HepG2 (cell line): Measurements from ENCODE around the gene RBM26. TPM values are rescaled to one million over a fixed set of nuclear protein-coding genes. Genes with fewer than 3 reads are reported as not detected.

Experiments
- ATAC-seq: fragments of 200-7000 bp; cut with Tn5 transposase; 3 replicates; pipeline ENCODE4 v1.9.1; 2020; ENCODE audit warnings: mild to moderate bottlenecking, moderate library complexity
- BruUV-seq: library from RNA; stranded (reverse); fragments of 400-500 nt; replicated peaks from 2 replicates; lab custom pipeline; 2021; lab: Mats Ljungman, UMichigan
- CTCF ChIA-PET: fragments of 300-600 bp; formaldehyde crosslinking; extraction: SDS; loops from one replicate; lab custom pipeline; 2021; ENCODE audit warnings: low total read pairs, inconsistent platforms, low intra/inter-chr PET ratio; lab: Yijun Ruan, JAX
- POLR2A ChIA-PET: fragments of 350-600 bp; sonication (Branson Sonifier 250); formaldehyde crosslinking; loops from one replicate; lab custom pipeline; 2020; ENCODE audit warnings: antibody characterized with exemption, inconsistent platforms; lab: Yijun Ruan, JAX
- DNase-seq: peaks from one replicate; pipeline ENCODE4 v3.0.0-alpha.2; 2015; ENCODE audit warnings: low spot score
- FAIRE-seq: peaks from 3 replicates; lab custom pipeline; 2011; peaks lifted over from hg19 to GRCh38; lab: Jason Lieb, UNC
- H2AFZ ChIP-seq: one replicate; pipeline ENCODE4 v1.6.1; 2011; ENCODE audit warnings: low read length, inconsistent platforms
- H3K27ac ChIP-seq: fragments of 300-600 bp; 3 replicates; pipeline ENCODE4 v1.8.0; 2011; ENCODE audit warnings: mixed run types, mild to moderate bottlenecking, mixed read lengths, low read length, inconsistent platforms; ENCODE audit not compliant: insufficient read depth; ENCODE audit errors: extremely low read length
- H3K27me3 ChIP-seq, 2 experiments: fragments of 200-600 bp in 1 of 2; 2 replicates in 1 of 2; 3 replicates in 1 of 2; pipeline versions ENCODE4 v1.6.0 to v1.8.0; 2011; ENCODE audit warnings: low read length in 2 of 2, mild to moderate bottlenecking in 2 of 2, moderate library complexity in 2 of 2, inconsistent platforms in 1 of 2; ENCODE audit not compliant: insufficient read depth in 2 of 2, control insufficient read depth in 1 of 2
- H3K36me3 ChIP-seq, 2 experiments: fragments of 200-600 bp in 1 of 2; replicated peaks in 1 of 2; 2 replicates in 1 of 2; 3 replicates in 1 of 2; pipeline versions ENCODE4 v1.5.1 to v1.8.0; 2011; ENCODE audit warnings: low read length in 2 of 2, inconsistent platforms in 1 of 2; ENCODE audit not compliant: insufficient read depth in 2 of 2, control insufficient read depth in 1 of 2
- H3K4me1 ChIP-seq: 2 replicates; pipeline ENCODE4 v1.5.1; 2012; ENCODE audit warnings: low read length, inconsistent platforms; ENCODE audit not compliant: insufficient read depth
- H3K4me2 ChIP-seq: 2 replicates; pipeline ENCODE4 v1.6.0; 2011; ENCODE audit warnings: low read depth, low read length, inconsistent platforms
- H3K4me3 ChIP-seq, 3 experiments: fragments of 200-600 bp in 1 of 3; sonication (generic), shearing (Covaris generic) in 1 of 3; replicated peaks in 1 of 3; 2 replicates each; pipeline ENCODE4 v1.5.1; 2011 to 2016; ENCODE audit warnings: low read length in 3 of 3, inconsistent platforms in 2 of 3, low read depth in 2 of 3, mild to moderate bottlenecking in 2 of 3, control low read depth in 1 of 3, mixed read lengths in 1 of 3; ENCODE audit not compliant: insufficient read depth in 1 of 3
- H3K79me2 ChIP-seq: one replicate; pipeline ENCODE4 v1.6.1; 2011; ENCODE audit warnings: low read length, inconsistent platforms; ENCODE audit not compliant: insufficient read depth
- H3K9ac ChIP-seq: 2 replicates; pipeline ENCODE4 v1.6.0; 2011; ENCODE audit warnings: mild to moderate bottlenecking, low read depth, low read length, inconsistent platforms; ENCODE audit not compliant: insufficient read depth
- H3K9me3 ChIP-seq: 2 replicates; pipeline ENCODE4 v1.5.1; 2012; ENCODE audit warnings: mild to moderate bottlenecking, low read length
- H4K20me1 ChIP-seq: 2 replicates; pipeline ENCODE4 v1.6.0; 2011; ENCODE audit warnings: inconsistent platforms, mild to moderate bottlenecking, low read length, moderate library complexity; ENCODE audit not compliant: insufficient read depth
- CEBPB ChIP-seq: IDR thresholded peaks from 2 replicates; pipeline ENCODE4 v1.6.1; 2011; ENCODE audit warnings: low read depth, low read length, improper control_type of control experiment, borderline replicate concordance
- CEBPG ChIP-seq: IDR thresholded peaks from 2 replicates; pipeline ENCODE4 v1.6.1; 2016
- DMAP1 ChIP-seq: IDR thresholded peaks from 2 replicates; pipeline ENCODE4 v1.6.1; 2016
- FOSL2 ChIP-seq: sonication (generic); formaldehyde crosslinking; IDR thresholded peaks from 2 replicates; pipeline ENCODE4 v1.4.0; 2020; ENCODE audit warnings: missing genetic modification reagents
- GATAD2A ChIP-seq: IDR thresholded peaks from 2 replicates; pipeline ENCODE4 v1.6.1; 2016
- HNF4A ChIP-seq: sonication (generic); formaldehyde crosslinking; IDR thresholded peaks from 2 replicates; pipeline ENCODE4 v1.4.0; 2020; ENCODE audit warnings: missing genetic modification reagents
- HNF4G ChIP-seq, 2 experiments: sonication (generic) in 1 of 2; formaldehyde crosslinking in 1 of 2; IDR thresholded peaks; 2 replicates each; pipeline versions ENCODE4 v1.4.0 to v1.6.1; 2011 to 2020; ENCODE audit warnings: borderline replicate concordance in 2 of 2, low read depth in 2 of 2, mild to moderate bottlenecking in 2 of 2, low read length in 1 of 2, missing genetic modification reagents in 1 of 2, moderate library complexity in 1 of 2
- LCORL ChIP-seq, 2 experiments: fragments of 450-650 bp in 1 of 2; sonication (generic) in 1 of 2; formaldehyde crosslinking in 1 of 2; IDR thresholded peaks; 2 replicates each; pipeline versions ENCODE4 v1.5.0 to v1.6.1; 2017 to 2020; ENCODE audit warnings: antibody characterized with exemption in 1 of 2, missing genetic modification reagents in 1 of 2
- NBN ChIP-seq: fragments of 450-650 bp; conservative IDR thresholded peaks from 2 replicates; pipeline ENCODE4 v1.6.1; 2017
- NR2C2 ChIP-seq: sonication (generic); formaldehyde crosslinking; IDR thresholded peaks from 2 replicates; pipeline ENCODE4 v1.4.0; 2020; ENCODE audit warnings: missing genetic modification reagents, mild to moderate bottlenecking, moderate library complexity, borderline replicate concordance
- NR2F6 ChIP-seq, 2 experiments: IDR thresholded peaks; 2 replicates each; pipeline ENCODE4 v1.6.1; 2016; ENCODE audit warnings: antibody characterized with exemption in 1 of 2, mild to moderate bottlenecking in 1 of 2
- RARA ChIP-seq: IDR thresholded peaks from 2 replicates; pipeline ENCODE4 v1.6.1; 2016; ENCODE audit warnings: missing genetic modification reagents, missing compliant biosample characterization
- SALL1 ChIP-seq: sonication (generic); formaldehyde crosslinking; IDR thresholded peaks from 2 replicates; pipeline ENCODE4 v1.8.0; 2022; ENCODE audit warnings: mild to moderate bottlenecking, missing genetic modification reagents
- SAP130 ChIP-seq: IDR thresholded peaks from 2 replicates; pipeline ENCODE4 v1.6.1; 2016; ENCODE audit warnings: low read depth
- TCF12 ChIP-seq, 2 experiments: fragments of 450-650 bp in 1 of 2; sonication (generic) in 1 of 2; formaldehyde crosslinking in 1 of 2; IDR thresholded peaks; 2 replicates each; pipeline versions ENCODE4 v1.6.1 to v1.8.0; 2017 to 2022; ENCODE audit warnings: antibody characterized with exemption in 1 of 2, mild to moderate bottlenecking in 1 of 2, missing genetic modification reagents in 1 of 2, moderate library complexity in 1 of 2
- TEAD3 ChIP-seq: optimal IDR thresholded peaks from 2 replicates; pipeline ENCODE3; 2016; ENCODE audit warnings: borderline replicate concordance
- ZNF333 ChIP-seq: sonication (generic); formaldehyde crosslinking; IDR thresholded peaks from 2 replicates; pipeline ENCODE4 v1.4.0; 2020; ENCODE audit warnings: mild to moderate bottlenecking, missing genetic modification reagents, borderline replicate concordance
- ZNF781 ChIP-seq: sonication (generic); formaldehyde crosslinking; IDR thresholded peaks from 2 replicates; pipeline ENCODE4 v1.5.1; 2020; ENCODE audit warnings: borderline replicate concordance, mild to moderate bottlenecking, missing genetic modification reagents; ENCODE audit errors: not compliant biosample characterization
- WGBS: methylation state at CpG from one replicate; pipeline ENCODE4 v1.1.6; 2017; ENCODE audit warnings: low lambda C conversion rate; 5-methylcytosine and 5-hydroxymethylcytosine counted together
- in situ Hi-C: cut with HindIII; loops from 2 replicates; pipeline ENCODE4 v1.10.0; 2017; ENCODE audit warnings: low pct_unique_long_range_greater_than_20kb; ENCODE audit not compliant: extremely low pct_ligation_motif_present
- intact Hi-C: fragments of 100-400 bp; cut with micrococcal nuclease; formaldehyde crosslinking; loops from one replicate; pipeline ENCODE4 v1.10.0; 2022; ENCODE audit not compliant: unreplicated experiment
- polyA plus RNA-seq, 8 experiments: library from polyadenylated mRNA; depleted of rRNA in 3 of 8; stranded (reverse) in 7 of 8; unstranded in 1 of 8; fragments of >200 nt; fragmentation: Illumina TruSeq in 4 of 8; extraction: Trizol in 4 of 8; gene quantifications; 2 replicates each; pipeline versions ENCODE4 v1.2.1 to v1.2.3, GENCODE V29; 2011 to 2016; ENCODE audit warnings: low read depth in 4 of 8, missing spikeins in 1 of 8, mixed read lengths in 1 of 8; ENCODE audit not compliant: insufficient read depth in 1 of 8
- total RNA-seq, 5 experiments: library from RNA; depleted of rRNA; stranded (reverse); fragments of >200 nt; fragmentation: Illumina TruSeq; extraction: Trizol; gene quantifications; 2 replicates each; pipeline ENCODE4 v1.2.3, GENCODE V29; 2016; ENCODE audit warnings: low read depth in 1 of 5
- TF ChIP-seq, protein P1 (sequence below): IDR thresholded peaks from 2 replicates; pipeline ENCODE4 v1.4.0; 2020; ENCODE audit warnings: mild to moderate bottlenecking, missing genetic modification reagents

RBM26 gene
- total and polyA plus RNA-seq, 2 of the 13 experiments (the other 11 are each of a cell fraction or from before 2014, with no cell fraction given): 19.4 to 34.4 TPM

DNA sequence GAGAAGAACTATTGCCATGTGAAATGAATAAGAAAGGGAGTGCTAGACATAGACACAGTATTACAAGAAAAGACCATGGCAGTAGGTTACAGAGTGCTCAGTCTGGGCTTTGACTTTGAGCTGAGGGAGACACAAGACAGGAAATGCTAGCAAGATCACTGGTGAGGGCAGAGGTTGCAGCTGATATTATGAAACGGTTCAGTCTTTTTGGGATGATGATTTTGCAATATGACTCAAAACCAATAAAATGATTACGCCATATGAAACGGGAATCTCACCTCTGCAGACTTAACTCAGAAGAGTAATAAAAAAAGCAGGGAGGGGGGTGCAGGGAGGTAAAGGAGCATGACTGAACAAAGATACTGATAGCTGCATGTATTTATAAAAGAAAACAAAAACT, 123.1 kb downstream of the RBM26 start:
- no peak overlapping the region for H3K4me3 ChIP-seq
- peaks cover 18% of the 10 kb centered on the region for H3K4me1 ChIP-seq
- 2% methylated on average over 3 of the region's 3 CpGs for WGBS
- H3K9me3 ChIP-seq: no peaks in the 10 kb centered on the region
- ChIA-PET CTCF (no interaction called here), POLR2A (no interaction called here)
- H2AFZ ChIP-seq: no peak overlapping the region
- no peak for TF ChIP-seq ZNF333 (CRISPR knock-in tag)
- 0 out of 2 replicates have a peak, but pooled peaks have one; percentile 17 for TF ChIP-seq SAP130
- TF ChIP-seq, protein P1, sequence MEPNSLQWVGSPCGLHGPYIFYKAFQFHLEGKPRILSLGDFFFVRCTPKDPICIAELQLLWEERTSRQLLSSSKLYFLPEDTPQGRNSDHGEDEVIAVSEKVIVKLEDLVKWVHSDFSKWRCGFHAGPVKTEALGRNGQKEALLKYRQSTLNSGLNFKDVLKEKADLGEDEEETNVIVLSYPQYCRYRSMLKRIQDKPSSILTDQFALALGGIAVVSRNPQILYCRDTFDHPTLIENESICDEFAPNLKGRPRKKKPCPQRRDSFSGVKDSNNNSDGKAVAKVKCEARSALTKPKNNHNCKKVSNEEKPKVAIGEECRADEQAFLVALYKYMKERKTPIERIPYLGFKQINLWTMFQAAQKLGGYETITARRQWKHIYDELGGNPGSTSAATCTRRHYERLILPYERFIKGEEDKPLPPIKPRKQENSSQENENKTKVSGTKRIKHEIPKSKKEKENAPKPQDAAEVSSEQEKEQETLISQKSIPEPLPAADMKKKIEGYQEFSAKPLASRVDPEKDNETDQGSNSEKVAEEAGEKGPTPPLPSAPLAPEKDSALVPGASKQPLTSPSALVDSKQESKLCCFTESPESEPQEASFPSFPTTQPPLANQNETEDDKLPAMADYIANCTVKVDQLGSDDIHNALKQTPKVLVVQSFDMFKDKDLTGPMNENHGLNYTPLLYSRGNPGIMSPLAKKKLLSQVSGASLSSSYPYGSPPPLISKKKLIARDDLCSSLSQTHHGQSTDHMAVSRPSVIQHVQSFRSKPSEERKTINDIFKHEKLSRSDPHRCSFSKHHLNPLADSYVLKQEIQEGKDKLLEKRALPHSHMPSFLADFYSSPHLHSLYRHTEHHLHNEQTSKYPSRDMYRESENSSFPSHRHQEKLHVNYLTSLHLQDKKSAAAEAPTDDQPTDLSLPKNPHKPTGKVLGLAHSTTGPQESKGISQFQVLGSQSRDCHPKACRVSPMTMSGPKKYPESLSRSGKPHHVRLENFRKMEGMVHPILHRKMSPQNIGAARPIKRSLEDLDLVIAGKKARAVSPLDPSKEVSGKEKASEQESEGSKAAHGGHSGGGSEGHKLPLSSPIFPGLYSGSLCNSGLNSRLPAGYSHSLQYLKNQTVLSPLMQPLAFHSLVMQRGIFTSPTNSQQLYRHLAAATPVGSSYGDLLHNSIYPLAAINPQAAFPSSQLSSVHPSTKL (CRISPR knock-in tag): peak; percentile 13; the same call in 1 of the 2 replicates
- no peak for TF ChIP-seq NR2F6 (IDR thresholded peaks at IDR 0.05)
- 0 out of 2 replicates have a peak, but pooled peaks have one; percentile 8 for TF ChIP-seq NR2F6 (CRISPR knock-in tag; IDR thresholded peaks at IDR 0.05)
- TF ChIP-seq TEAD3 (CRISPR knock-in tag): no peak
- TF ChIP-seq NR2C2 (CRISPR knock-in tag): 0 out of 2 replicates have a peak, but pooled peaks have one; percentile 41
- TF ChIP-seq GATAD2A: 0 out of 2 replicates have a peak, but pooled peaks have one; percentile 37
- TF ChIP-seq CEBPG (CRISPR knock-in tag): peak; percentile 53; the same call in 1 of the 2 replicates
- TF ChIP-seq ZNF781 (CRISPR knock-in tag): no peak
- peak; percentile 25; the same call in 1 of the 2 replicates for TF ChIP-seq SALL1 (CRISPR knock-in tag)
- TF ChIP-seq TCF12 (IDR thresholded peaks at IDR 0.05): no peak
- no peak for TF ChIP-seq TCF12 (CRISPR knock-in tag; IDR thresholded peaks at IDR 0.05)
- TF ChIP-seq DMAP1 (CRISPR knock-in tag): no peak
- peak; percentile 52 for TF ChIP-seq FOSL2 (CRISPR knock-in tag)
- 0 out of 2 replicates have a peak, but pooled peaks have one; percentile 15 for TF ChIP-seq RARA (CRISPR knock-in tag)
- peak; percentile 39 for TF ChIP-seq HNF4A (CRISPR knock-in tag)
- no peak for TF ChIP-seq NBN
- TF ChIP-seq CEBPB: peak; percentile 69
- TF ChIP-seq LCORL (IDR thresholded peaks at IDR 0.05): no peak
- TF ChIP-seq LCORL (CRISPR knock-in tag; IDR thresholded peaks at IDR 0.05): 0 out of 2 replicates have a peak, but pooled peaks have one; percentile 25
- TF ChIP-seq HNF4G (IDR thresholded peaks at IDR 0.05; ENCODE audit: borderline replicate concordance, low read depth, low read length): peak; percentile 48; the same call in 1 of the 2 replicates
- no peak for TF ChIP-seq HNF4G (CRISPR knock-in tag; IDR thresholded peaks at IDR 0.05; ENCODE audit: borderline replicate concordance, low read depth)
- H3K27me3 ChIP-seq: no peaks in the 10 kb centered on the region
- peak overlapping the region; percentile 51 for H3K4me2 ChIP-seq
- no TSS peak for BruUV-seq
- no peak overlapping the region for H3K9ac ChIP-seq
- no peak overlapping the region for H3K27ac ChIP-seq
- intact Hi-C loops (no loop called here), in situ Hi-C loops (no loop called here)
- no peaks in the 10 kb centered on the region for H3K79me2 ChIP-seq
- FAIRE-seq: no peak
- H4K20me1 ChIP-seq: no peaks in the 10 kb centered on the region
- no peaks in the 10 kb centered on the region for H3K36me3 ChIP-seq
- DNase-seq: peak; percentile 20
- peak; percentile 88 for ATAC-seq
